OCI-M2 (cell line): ENCODE data around the gene ST6GAL2.

Experiments
- DNase-seq: peaks from one replicate; lab custom pipeline; 2025; ENCODE audit not compliant: unreplicated experiment; lab: John Stamatoyannopoulos, UW

ST6GAL2 gene

DNA sequence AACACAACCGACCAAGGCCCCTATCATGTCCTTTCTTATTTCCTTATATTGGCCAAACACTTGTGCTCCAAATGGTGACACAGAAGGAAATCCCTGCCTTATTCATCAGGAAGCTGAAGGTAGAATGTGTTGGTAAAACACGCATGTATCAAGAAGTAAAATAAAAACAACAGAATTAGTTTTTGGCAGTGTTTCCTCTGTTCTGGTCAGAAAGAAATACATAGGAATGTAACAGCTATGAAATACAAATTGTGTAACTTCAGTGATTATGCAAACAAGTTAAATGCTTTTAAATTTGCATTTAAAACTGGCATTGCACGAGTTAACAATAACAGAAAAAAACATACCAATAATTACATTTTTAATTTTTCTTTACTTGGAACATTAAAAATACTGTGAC is 19.3 kb downstream of the ST6GAL2 start:
- no peak for DNase-seq

DNA sequence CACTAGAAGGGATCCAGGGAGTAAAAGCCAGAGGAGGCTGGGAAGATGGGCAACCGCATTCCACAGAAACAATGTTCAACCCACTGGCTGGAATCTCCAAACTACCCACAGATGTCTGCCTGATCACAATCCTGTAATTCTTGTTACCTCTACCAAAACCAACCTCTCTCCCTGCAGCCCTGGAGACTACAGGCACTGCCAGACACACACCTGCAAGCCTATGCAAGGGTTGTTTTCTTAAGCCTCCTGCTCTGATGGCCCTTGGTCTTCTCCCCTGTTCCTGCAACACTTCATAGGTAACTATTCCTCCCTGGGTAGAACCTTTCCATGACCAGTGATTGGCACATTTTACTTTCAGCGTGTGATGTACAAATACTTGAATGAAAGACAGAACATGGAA is 21.9 kb downstream of the ST6GAL2 start:
- DNase-seq, result no peak

DNA sequence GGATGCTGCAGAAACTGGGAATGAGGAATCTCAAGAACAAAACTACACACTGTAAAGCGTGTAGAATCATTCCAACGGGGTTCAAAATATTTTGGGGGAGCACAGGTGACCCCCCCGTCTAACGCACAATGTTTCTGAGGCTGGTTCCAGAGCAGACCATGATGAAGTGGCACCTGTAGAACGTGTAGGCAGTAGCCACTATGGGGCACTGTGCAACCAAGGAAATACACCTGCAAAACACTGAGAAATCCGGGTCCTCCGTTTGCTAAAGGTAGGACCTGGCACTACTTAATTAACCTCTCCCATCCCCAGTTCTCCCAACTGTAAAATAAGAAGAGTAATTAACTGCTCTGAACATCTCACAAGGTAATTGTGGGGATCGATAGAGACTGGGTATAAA is 22.6 kb downstream of the ST6GAL2 start:
- no peak for DNase-seq

DNA sequence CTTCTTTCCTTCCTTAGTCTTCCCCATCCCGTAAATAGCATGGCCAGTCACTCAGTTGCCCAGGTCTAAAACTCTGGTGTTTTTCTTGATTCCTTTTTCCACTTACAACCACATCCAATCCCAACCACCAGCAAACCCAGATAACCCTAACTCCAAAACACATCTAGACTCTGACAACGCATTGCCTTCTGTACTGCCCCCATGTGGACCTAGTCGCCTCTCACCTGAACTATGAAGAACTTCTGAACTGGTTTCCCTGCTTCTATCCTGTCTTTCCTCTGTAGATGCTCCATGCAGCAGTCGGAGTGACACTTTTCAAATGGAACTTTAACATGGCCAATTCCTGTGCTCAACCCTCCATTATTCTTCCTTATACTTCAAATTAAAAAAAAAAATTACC is 26.5 kb downstream of the ST6GAL2 start:
- DNase-seq, result no peak

DNA sequence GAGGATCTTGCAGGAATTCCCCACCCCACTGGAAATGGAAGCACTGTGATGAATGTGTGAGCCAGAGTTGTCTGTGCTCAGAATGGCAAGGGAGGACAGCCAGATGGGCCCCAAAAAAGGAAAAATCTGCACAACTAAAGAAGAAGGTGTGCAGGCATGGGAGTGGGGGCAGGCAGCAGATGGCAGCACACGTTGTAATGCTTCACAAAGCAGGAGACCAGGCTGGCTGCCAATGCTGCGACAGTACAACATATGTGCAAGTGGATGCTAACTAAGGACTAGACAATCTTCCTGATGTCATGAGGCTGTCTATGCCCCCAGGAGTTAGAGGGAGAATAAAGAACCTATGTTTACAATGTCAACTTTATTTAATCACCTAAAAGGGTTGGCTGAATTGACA is 27.2 kb downstream of the ST6GAL2 start:
- DNase-seq, result no peak

DNA sequence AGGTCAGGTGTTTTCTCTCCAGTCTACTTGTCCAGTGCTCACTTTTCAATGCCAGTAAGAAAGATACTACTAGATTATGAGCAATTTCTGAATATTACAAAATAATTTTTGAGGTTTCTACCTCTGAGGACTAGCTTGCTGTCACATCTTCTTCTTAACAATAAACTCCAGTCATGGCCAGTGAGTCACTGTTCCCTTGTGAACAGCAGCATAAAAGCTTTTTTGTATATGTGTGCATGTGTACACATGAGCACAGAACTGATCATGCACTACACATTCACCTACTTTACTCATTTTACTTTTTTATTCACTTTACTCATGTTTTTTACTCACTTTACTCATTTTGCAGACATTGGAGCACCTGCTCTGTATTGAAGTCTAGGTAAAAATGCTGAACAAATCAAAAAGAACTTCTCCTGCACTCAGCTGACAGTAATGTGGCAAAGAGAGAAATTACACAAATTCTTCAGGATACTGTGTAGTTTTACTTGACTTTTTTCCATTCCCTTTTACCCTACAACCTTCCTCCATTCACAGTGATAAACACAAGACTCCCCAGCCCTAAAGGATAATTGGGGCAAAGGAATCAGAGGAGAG is 28.0 kb downstream of the ST6GAL2 start:
- DNase-seq, result no peak

DNA sequence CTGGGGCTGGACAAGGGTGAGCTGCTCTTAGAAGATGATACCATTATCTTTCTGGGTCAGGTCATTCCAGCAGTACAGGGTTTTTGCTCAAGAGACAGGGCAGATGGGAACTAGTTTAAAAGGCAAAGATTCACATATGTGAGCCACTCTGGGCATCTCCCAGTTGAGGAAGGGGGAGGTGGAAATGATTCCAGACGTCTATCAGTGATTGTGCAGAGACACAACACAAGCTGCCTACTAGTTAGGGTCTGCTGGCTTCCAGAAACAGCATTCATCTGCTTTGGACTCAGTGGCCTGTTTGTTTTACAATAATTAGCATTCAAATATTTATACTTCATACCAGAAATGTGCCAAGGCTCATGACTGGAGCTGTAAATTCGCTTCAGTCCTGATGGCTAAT is 32.3 kb downstream of the ST6GAL2 start:
- no peak for DNase-seq

DNA sequence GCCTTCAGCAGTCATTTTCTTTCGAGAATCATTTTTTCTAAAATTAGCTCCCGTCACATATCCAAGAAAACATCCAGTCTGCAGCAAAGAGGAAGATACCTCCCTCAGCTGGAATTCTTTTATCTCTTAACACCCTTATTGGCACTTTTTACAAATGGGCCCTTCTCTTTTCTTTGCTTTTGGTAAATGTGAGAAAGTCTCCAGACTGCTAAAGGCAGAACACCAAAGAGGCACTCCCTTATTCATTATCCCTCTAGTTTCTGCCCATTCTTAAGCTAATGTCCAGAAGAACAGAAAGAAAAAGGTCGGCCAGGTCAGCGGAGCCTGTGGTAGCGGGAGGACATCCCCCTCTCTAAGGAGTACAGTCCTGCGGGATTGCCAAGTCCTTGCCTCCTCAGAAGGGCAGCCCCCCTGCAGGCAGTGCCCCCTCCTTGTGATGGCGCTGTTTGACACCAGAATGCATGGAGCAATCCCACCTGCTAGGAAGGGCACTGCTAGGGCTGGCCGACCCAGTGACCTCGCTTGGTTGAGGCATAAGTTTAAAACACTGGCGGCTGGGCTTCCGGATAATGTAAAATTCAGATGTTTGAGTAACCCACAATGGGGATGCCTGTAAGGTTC is 34.0 kb downstream of the ST6GAL2 start:
- DNase-seq, result no peak

DNA sequence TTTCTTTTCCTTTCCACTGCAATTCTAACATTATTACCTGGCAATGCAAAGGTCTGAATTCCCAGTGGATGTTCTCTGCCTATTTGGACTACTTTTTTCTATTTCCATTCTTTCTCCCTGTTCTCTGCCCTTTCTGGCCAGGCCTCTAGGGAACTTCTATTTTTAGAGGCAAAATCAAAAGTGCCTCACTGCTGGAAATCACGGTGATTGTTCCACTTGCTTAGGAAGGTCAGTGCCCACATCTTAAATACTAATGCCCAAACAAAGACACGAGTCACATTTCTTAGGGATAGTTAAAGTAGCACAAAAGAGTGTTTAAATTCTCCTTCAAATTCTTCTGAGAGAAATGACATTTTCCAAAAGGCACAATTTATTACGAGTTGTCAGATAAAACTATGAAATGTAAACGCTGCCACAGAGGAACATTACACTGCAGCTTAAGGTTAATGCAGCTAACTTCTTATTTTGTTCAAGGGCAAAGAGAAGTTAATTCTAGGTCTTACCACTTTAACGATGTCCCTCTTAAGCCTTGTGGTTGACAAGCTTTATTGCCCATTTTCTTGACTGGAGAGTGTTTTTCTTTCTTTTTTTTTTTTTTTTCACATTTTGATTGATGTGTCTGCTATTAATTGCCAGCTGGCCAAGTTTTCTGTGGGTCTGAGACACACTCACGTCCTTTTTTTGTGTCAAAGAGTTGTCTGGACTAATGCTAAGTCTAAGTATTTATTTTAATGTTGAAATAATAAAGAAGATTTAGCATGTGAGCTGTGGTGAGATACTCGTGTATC is 34.7 kb downstream of the ST6GAL2 start:
- DNase-seq, result no peak

DNA sequence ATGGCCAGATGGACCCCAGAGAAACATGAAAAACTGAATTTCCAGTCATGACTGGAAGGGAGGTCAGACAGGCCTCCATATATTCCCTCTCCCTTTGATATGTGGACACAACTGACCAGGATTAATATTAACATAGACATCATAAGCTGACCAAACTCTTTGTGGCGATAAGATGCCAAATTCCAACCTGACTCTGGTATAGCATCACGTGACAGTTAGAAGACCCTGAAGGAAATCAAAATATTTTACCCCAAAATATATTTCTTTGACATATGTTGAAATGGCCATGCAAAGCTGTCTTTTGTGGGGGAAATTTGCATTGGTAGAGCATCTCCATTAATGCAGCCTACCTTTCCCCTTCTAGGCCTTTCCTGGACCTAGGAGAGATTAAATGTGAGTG is 36.7 kb downstream of the ST6GAL2 start:
- no peak for DNase-seq

DNA sequence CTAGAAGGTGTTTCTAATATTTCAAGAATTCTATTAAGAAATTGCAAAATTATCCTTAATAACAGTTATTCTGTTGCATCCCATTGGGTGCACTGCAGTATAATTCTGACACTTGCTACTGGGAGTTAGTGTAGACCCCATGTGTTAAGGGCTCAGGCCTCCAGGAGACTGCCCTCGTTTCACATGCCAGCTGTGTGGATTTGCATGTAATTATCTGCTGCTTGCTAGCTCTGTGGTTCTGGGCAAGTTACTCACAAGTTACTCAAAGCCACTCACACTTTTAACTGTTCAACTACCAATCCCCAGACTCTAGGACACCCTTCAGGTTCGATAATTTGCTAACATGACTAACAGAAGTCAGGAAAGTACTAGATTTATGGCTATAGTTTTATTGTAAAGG is 38.6 kb downstream of the ST6GAL2 start:
- DNase-seq, result no peak

DNA sequence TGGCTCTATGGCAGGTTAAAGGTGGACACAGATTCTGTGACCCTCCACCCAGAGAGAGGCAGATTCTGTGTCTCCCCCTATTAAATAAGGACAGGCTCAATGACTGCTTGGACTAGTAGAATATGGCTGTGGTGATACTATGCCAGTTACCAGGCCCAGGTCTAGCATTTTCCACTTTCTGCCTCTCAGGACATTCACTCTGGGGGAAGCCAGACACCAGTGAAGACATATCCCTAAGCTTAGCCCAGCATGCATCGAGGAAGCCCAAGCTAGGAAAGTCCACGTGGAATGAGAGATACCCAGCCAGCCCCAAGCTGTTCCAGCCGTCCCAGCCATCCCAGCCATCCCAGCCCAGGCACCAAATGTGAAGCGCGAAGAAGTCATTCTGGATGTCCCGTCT is 40.3 kb downstream of the ST6GAL2 start:
- DNase-seq, result no peak

DNA sequence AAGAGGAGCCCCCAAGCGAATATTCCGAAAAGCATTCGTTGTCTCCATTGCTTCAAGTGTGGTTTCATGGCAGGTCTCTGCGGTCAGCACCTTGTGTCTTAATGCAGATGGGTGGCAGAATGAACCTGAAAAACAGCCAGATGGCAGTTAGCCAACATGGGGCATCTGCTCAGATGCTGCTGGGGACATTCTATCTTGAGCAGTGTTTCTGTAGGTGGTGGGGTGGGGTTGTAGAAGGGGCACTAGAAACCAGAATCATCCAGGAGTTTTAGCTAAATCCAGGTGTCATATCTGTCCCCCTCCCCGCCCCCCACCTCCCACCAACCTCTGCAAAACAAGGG is 42.1 kb downstream of the ST6GAL2 start:
- no peak for DNase-seq

DNA sequence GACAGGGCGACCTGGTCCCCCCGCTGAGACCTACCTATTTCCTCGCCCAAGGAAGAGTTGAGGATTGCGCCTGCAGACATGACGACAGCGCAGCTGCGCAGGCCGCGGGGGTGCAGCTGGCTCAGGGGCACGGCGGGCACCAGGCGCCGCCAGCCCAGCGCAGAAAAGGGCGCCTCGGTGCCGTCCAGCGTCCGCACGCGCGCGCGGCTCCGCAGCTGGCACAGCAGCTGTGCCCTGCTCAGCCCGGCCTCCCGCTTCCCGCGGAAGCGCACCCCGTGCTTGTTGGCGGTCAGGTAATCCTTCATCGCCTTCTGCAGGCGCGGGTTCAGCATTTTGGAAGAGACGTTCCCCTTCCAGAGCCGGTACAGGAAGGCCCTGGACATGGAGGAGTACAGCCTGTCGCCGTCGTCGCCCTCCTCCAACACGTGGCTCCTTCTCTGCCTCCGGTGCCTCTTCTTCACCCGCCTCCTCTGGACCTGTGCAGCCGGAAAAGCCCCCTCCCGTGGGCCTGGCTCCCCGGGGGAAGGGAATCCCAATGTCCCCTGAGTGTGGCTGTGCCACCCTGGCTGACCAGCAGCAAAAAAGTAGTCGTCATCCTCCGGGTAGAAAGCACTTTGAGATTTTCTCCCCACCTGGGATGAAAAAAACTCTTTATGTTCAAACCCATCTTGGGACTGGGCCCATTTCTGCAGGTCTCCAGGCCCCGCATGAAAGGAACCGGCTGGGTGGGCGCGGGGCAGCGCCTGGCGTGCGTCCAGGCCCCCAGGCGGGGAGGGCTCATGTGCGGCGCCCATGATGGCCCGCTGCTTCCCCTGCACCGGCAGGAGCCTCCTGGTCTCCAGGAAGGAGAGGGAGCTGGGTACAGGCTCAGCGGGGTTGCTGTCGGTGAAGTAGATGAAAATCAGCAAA is 42.7 kb downstream of the ST6GAL2 start:
- no peak for DNase-seq

DNA sequence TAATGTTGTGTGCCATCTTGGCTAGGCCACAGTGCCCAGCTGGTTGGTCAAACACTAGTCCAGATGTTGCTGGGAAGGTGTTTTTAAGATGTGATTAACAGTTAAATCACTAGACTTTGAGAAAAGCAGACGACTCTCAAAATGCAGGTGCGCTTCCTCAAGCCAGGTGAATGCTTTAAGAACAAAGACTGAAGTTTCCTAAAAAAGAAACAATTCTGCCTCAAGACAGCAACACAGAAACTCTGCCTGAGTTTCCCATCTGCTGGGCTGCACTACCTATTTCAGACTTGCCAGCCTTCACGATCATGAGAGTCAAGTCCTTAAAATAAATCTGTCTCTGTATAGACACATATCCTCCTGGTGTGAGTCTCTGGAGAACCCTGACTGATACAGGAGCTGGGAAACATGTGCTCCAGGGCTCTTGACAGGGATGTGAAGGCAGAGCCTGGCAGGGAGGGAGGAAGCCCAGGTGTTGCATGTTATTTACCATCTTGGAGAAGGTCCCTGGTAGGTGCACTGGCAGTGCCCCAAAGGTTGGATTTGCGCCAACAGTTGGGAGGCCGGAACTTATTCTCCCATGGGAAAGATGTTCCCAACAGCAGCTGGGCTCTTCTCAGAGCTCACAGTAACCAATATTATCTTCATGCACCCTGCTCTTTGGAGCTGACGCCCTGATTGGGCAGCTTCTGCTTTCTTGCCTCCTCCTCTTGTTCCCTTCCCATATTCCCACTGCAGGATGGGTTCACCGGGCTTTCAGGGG is 43.9 kb downstream of the ST6GAL2 start:
- no peak for DNase-seq

DNA sequence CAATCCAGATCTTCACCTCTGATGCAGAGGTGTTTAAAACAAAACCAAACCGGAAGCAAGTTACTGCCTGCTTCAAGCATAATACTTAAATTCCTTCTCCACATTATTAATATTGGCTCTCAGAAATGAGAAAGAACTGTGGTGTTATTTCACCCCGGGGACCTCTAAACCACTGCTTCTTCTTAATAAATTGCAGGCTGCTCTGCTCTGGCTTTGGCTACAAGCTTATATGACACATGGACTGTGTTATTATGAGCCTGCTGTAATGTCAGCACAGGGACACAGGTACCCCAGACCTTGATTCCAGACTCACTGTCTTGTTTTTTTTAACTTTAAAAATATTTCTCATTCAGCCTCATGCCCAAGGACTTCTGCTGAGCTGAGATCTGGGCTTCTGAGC is 45.1 kb downstream of the ST6GAL2 start:
- DNase-seq, result no peak

DNA sequence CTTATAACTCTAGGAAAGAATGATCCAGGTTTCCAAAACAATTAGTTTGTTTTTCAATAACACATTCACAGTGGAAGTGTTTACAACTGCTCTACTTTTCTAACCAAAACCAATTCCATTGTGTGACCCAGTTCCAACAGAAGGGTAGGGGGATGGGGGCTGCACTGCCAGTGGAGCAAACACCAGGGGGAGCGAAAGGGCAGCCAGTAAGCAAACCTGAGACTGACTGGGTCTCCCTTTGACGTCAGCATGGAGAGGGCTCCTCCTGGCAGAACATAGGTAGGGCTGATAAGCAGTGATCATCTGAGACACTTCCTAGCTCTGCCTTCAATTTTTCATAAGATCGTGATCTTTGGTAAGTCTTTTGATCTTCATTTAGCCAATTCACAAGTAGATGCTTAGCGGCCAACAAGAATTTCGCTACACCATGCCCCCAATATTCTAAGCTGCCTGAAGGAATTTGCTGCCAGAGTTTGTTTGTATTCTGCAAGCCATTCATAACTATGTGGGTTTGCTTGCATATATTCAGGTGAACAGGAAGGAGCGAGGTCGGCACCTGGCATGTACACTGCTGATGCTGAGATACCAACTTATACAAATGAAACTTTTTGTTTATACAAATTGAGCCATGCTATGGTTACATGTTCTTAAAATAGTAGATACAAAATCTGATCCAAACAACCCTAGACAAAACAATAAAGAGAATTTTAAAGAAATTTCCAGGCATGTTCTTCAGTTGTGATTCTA is 45.9 kb downstream of the ST6GAL2 start:
- DNase-seq, result no peak

DNA sequence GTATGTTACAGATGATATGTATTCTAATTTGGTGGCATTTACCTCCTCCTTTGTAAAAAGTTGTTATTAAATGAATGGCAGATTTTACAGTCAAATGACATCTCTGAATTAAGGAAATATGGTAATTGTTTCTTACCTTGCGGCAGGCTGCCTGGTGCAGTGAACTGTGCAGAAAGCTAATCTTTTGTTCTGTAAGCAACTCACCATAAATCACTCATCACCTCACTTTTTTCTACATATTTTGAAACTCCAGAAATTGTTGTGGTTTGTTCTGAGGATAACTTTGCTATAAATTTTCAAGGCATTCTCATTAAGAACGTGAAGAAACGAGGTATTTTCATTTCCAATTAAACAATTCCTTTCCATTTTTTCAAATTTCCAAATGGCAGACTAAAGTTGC is 52.7 kb downstream of the ST6GAL2 start:
- no peak for DNase-seq

DNA sequence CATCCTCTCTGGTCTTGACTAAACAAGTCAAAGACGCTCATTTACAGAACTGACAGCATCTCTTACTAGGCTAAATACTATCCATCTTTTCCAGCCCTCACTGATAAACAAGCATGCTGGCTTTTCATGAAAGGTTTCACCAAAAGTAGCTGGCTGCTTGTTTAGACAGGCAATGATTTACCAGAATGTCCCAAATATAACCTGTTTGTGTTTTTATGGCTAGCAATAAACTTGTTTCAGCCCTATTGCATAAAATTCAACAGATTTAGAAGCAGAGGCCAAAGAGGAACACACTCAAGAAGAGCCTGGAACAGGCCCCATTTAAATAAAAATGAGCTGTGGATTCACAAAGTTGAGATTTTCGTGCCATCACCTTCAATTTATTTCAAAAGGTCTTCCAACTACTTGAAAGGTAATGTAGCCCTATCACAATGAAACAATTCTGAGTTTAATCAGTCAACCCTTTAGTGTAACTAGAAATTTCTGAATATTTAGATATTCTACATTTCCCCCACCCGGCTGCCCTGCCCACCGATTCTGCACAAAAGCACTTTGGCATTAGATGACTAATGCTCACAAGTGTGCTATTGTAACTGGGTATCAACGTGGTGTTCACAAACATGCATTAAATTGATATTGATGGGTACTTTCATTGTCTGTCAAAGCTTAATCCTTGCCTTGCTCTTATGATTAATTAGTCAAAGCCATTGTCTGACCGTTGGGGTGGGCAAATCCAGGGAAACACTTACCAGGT is 54.0 kb downstream of the ST6GAL2 start:
- DNase-seq, result no peak
